GM12801 (cell line): Measurements from ENCODE around the gene RTL1.

Source experiments
- CTCF ChIP-seq: IDR thresholded peaks from one replicate; pipeline ENCODE4 v1.5.1; 2011; ENCODE audit warnings: control low read depth; ENCODE audit not compliant: insufficient read length; ENCODE audit errors: extremely low read depth

RTL1 gene

DNA sequence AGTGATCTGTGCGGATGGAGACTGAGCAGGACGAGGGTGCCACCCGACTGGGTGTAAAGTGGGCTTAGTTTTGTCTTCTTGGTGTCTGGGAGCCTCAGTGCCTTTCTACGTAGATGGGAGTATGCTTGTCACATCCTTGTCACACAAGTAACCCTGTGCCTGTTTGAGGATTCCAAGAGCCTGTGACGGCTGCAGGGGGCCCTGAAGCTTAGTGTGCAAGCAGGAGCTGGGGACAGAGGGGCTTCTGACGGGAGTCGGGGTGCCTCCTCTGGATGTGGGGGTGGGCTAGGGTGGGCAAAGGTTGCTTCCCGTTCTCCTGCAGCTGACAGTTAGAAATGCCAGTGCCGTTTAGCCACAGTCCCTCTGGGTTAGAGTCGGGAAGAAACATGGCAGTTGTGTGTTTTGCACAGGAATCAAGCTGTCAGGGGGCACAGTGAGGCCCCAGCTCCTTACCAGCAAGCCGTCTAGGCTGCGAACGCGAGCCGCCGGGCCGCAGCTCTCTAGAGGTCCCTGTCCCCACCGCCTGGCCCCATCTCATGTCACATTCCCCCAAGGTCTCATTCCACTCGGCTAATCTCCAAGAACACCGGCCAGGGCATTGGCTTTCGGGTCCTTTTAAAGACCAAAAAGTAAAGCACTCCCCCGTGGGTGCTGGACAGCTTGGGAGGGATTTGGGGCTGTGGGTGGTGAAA is 7.0 kb downstream of the RTL1 start:
- TF ChIP-seq CTCF: no peak

DNA sequence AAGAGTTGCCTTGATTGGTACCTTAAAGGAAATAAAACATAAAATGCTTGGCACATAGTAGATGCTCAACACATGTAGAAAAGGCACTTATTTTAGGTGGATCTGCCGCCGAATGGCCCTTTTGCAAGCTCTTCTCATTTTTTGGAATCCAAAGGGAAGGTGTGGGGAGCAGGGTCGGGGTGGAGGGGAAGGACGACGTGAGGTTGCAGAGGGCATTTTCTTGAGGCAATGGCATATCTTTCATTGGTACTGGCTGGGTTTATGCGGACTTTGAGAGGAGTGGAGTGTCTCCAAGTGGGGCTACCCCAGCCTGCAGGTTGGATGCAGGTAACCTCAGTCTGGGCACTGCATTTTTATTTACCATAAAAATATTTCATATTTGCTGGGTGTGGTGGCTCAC is 8.1 kb downstream of the RTL1 start:
- no peak for TF ChIP-seq CTCF

GRCh38 chr14:100894416-100894815 is 9.1 kb downstream of the RTL1 start:
- TF ChIP-seq CTCF: no peak

- TF ChIP-seq CTCF: no peak
Measured at GRCh38 chr14:100893760-100894159, 9.8 kb downstream of the RTL1 start.

- no peak for TF ChIP-seq CTCF
Measured at GRCh38 chr14:100893228-100893601, 10.3 kb downstream of the RTL1 start.

DNA sequence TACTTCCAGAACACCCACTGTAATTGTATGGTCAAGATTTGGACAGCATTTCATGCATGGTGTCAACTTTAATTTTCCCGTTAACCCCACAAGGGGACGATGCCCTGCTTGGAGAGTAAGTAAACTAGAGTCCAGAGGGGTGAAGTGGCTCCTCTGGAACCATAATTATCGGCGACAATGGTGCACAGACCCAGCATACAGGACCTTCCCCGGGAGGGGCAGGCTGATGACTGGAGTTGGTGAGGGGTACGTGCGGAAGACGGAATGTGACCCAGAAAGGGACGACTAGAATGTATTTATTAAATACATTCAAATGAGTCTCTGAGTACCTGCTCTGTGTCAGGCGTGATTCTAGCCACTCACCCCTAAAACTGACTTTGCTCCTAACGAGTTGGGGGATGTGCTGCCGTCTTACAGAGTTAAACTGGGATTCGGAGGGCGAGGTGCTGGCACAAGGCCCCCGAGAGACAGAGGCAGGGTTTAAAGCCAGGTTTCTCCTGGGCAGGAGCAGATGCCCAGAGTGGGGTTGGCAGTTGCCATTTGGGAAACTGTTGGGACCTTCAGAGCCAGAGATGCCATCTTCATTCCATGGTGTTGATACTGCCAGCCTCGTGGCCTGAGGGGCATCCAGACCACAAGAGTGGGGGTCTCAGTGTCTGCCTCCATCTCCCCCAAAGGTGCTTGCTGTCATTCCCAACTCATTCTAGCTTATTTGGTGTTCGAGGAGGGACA is 10.9 kb downstream of the RTL1 start:
- TF ChIP-seq CTCF: no peak

GRCh38 chr14:100891501-100892445 is 11.7 kb downstream of the RTL1 start:
- no peak for TF ChIP-seq CTCF
